Hepatocyte (in vitro differentiated cells): ENCODE data around the gene TBC1D5. TPM values are rescaled to one million over a fixed set of nuclear protein-coding genes. Genes with fewer than 3 reads are reported as not detected.
A peak's percentile ranks its signal among the peaks of the same experiment; 100 is the strongest.

Source experiments
- DNase-seq: peaks from one replicate; pipeline ENCODE4 v3.0.0-alpha.2; 2016; ENCODE audit warnings: low spot score
- H2AFZ ChIP-seq: fragments of 200-600 bp; sonication (generic); 2 replicates; pipeline ENCODE4 v1.6.0; 2016; ENCODE audit warnings: antibody characterized with exemption, mild to moderate bottlenecking
- H3K27ac ChIP-seq: fragments of 200-600 bp; sonication (generic); 2 replicates; pipeline ENCODE4 v1.5.1; 2016; ENCODE audit warnings: mild to moderate bottlenecking
- H3K27me3 ChIP-seq: fragments of 200-600 bp; sonication (generic); 2 replicates; pipeline ENCODE4 v1.6.1; 2016
- H3K36me3 ChIP-seq: fragments of 200-600 bp; sonication (generic); replicated peaks from 2 replicates; pipeline ENCODE4 v1.5.1; 2016; ENCODE audit warnings: low read depth; ENCODE audit not compliant: insufficient read depth
- H3K4me1 ChIP-seq: fragments of 200-600 bp; sonication (generic); 2 replicates; pipeline ENCODE4 v1.5.1; 2016; ENCODE audit warnings: mild to moderate bottlenecking, moderate library complexity; ENCODE audit not compliant: insufficient read depth
- H3K4me2 ChIP-seq: fragments of 200-600 bp; sonication (generic); 2 replicates; pipeline ENCODE4 v1.6.0; 2016
- H3K4me3 ChIP-seq: fragments of 200-600 bp; sonication (generic); 2 replicates; pipeline ENCODE4 v1.5.1; 2016; ENCODE audit warnings: mild to moderate bottlenecking
- H3K79me2 ChIP-seq: fragments of 200-600 bp; sonication (generic); 2 replicates; pipeline ENCODE4 v1.6.0; 2017; ENCODE audit warnings: mild to moderate bottlenecking
- H3K9me2 ChIP-seq: fragments of 200-600 bp; sonication (generic); replicated peaks from 2 replicates; pipeline ENCODE4 v1.6.0; 2017; ENCODE audit warnings: mild to moderate bottlenecking; ENCODE audit not compliant: insufficient read depth
- H3K9me3 ChIP-seq: fragments of 200-600 bp; sonication (generic); 2 replicates; pipeline ENCODE4 v1.5.1; 2016; ENCODE audit warnings: low read depth, mild to moderate bottlenecking
- H4K20me1 ChIP-seq: fragments of 200-600 bp; sonication (generic); 2 replicates; pipeline ENCODE4 v1.6.0; 2016; ENCODE audit warnings: mild to moderate bottlenecking; ENCODE audit not compliant: insufficient read depth, poor library complexity, severe bottlenecking
- CTCF ChIP-seq: fragments of 200-600 bp; sonication (generic); IDR thresholded peaks from 2 replicates; pipeline ENCODE4 v1.5.1; 2016; ENCODE audit warnings: antibody characterized with exemption, mild to moderate bottlenecking; ENCODE audit not compliant: poor library complexity
- EZH2 ChIP-seq: fragments of 200-600 bp; sonication (generic); IDR thresholded peaks from 2 replicates; pipeline ENCODE4 v1.6.1; 2016; ENCODE audit warnings: antibody characterized with exemption, mild to moderate bottlenecking, borderline replicate concordance
- EZH2phosphoT487 ChIP-seq: fragments of 200-600 bp; sonication (generic); IDR thresholded peaks from one replicate; pipeline ENCODE4 v1.6.1; 2018; ENCODE audit warnings: antibody characterized with exemption, mild to moderate bottlenecking, low read depth, moderate library complexity; ENCODE audit not compliant: unreplicated experiment, severe bottlenecking
- WGBS: methylation state at CpG from one replicate; pipeline ENCODE4 v1.1.6; 2016; ENCODE audit warnings: low lambda C conversion rate; ENCODE audit errors: missing lambda C conversion rate; 5-methylcytosine and 5-hydroxymethylcytosine counted together
- polyA plus RNA-seq: library from polyadenylated mRNA; unstranded; fragments of >200 nt; fragmentation: Nextera tagmentation; extraction: Ambion mirVana; gene quantifications from 2 replicates; pipeline ENCODE4 v1.2.1, GENCODE V29; 2016
- total RNA-seq: library from RNA; depleted of rRNA; stranded (reverse); fragments of >200 nt; gene quantifications from 2 replicates; pipeline ENCODE4 v1.2.3, GENCODE V29; 2014

TBC1D5 gene
- total and polyA plus RNA-seq, 2 experiments from 2014 or later = 17.0 to 64.2 TPM

DNA sequence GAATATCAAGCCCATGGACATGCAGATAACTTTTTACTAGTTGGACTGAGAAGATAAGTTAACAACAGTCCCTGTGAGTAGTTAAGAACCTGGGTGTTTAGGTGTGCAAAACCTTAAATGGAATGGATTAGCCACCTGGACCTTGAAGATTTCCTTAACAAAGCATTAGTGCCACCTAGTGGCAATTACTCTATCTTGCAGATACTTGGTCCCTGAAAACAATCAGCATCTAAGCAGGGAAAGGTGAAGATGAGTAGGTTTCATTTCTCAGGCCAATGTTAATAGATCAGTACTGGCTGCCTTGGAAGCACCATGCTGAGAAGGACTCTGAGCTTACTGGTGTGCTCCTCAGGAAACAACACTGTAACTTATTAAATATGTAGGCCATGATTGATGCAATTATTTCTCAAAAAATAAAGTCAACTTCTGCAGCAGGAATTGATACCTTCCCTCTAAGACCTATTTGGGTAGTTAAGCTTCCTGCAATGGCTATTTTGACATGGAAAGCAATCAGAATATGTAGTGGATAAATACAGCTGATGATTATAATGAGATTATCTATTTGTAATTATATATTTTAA, 329.4 kb downstream of the TBC1D5 start:
- no peaks in the 10 kb centered on the region for H3K4me1 ChIP-seq
- no peaks in the 10 kb centered on the region for H3K27me3 ChIP-seq
- no peaks in the 10 kb centered on the region for H4K20me1 ChIP-seq
- no peaks in the 10 kb centered on the region for H3K36me3 ChIP-seq
- no peak overlapping the region for H3K27ac ChIP-seq
- no peak overlapping the region for H3K4me3 ChIP-seq
- H3K79me2 ChIP-seq = no peaks in the 10 kb centered on the region
- peak; percentile 76 for DNase-seq
- no peak overlapping the region for H2AFZ ChIP-seq
- peak; percentile 67 for TF ChIP-seq CTCF
- TF ChIP-seq EZH2 = no peak
- H3K9me2 ChIP-seq = no peaks in the 10 kb centered on the region
- no peaks in the 10 kb centered on the region for H3K9me3 ChIP-seq
- H3K4me2 ChIP-seq = no peak overlapping the region

DNA sequence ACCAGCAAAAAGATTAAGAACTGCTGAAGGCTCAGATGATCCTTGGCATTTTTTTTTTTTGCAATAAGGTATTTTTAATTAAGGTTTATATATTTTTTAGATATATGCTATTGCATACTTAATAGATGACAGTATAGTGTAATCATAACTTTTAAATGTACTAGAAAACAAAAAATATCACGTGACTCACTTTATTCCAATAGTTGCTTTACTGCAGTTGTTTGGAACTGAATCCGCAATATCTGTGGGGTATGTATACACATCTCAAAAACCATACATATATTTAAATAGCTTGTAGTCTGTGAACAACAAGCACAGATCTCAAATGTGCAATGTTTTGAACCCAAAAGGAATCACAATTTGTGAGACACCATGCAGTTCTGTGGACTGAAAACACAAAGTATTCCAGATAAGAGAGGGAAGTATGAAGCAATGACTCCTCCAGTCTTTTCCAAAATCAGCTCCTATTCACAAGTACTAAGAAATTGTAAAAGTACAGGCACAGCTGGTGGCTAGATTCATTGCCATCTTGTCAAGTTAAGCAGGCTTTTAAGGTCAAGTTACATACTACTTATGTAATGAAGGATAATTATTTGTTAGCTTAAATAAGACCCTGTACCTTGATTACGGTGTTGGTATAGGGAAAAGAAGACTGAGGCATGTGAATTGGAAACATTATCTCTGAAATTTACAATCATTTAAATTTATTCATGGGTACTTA, 331.1 kb downstream of the TBC1D5 start:
- Histone ChIP-seq H2AFZ (no peak overlapping the region), H3K4me2 (no peak overlapping the region), H3K4me1 (no peaks in the 10 kb centered on the region), H3K36me3 (no peaks in the 10 kb centered on the region), H3K4me3 (no peak overlapping the region), H3K27ac (no peak overlapping the region), H3K79me2 (no peaks in the 10 kb centered on the region), H3K9me2 (no peaks in the 10 kb centered on the region), H3K27me3 (no peaks in the 10 kb centered on the region), H3K9me3 (no peaks in the 10 kb centered on the region), H4K20me1 (no peaks in the 10 kb centered on the region)
- no peak for DNase-seq
- no peak for TF ChIP-seq CTCF
- no peak for TF ChIP-seq EZH2
- no peak for TF ChIP-seq EZH2phosphoT487
- WGBS = 96% methylated on average over 3 of the region's 3 CpGs

- no peak for TF ChIP-seq CTCF
- TF ChIP-seq EZH2phosphoT487 = no peak
- no peak for TF ChIP-seq EZH2
- no peak overlapping the region for H3K4me2 ChIP-seq
- DNase-seq = no peak
Observed at GRCh38 chr3:17407576-17407975, 334.9 kb downstream of the TBC1D5 start.

More at GRCh38 chr3:17407576-17407975, 334.9 kb downstream of the TBC1D5 start:
- H3K9me3 ChIP-seq = no peaks in the 10 kb centered on the region
- no peaks in the 10 kb centered on the region for H4K20me1 ChIP-seq
- H3K36me3 ChIP-seq = no peaks in the 10 kb centered on the region
- WGBS = 94% methylated on average over 2 of the region's 2 CpGs
- H3K27me3 ChIP-seq = no peaks in the 10 kb centered on the region
- no peak overlapping the region for H3K27ac ChIP-seq
- no peak overlapping the region for H3K4me3 ChIP-seq
- H3K4me1 ChIP-seq = no peaks in the 10 kb centered on the region
- no peaks in the 10 kb centered on the region for H3K9me2 ChIP-seq
- H2AFZ ChIP-seq = no peak overlapping the region
- H3K79me2 ChIP-seq = no peaks in the 10 kb centered on the region
